ENCODE measurements around the gene GOLT1B.
A peak's percentile ranks its signal among the peaks of the same experiment; 100 is the strongest.
"Not testable (repeated sequence)": the region's sequence is repeated elsewhere in the genome, so short reads cannot be mapped to it uniquely, and the experiment has no call there.

The GOLT1B gene

GRCh38 chr12:21501258-21502163 is at the start of gene GOLT1B, which contains the start of gene RECQL:
Gene GOLT1B, plus strand, starts transcription at chr12:21501789. Its CDS starts 135 bp downstream, at chr12:21501924.
Gene RECQL, minus strand, starts transcription at chr12:21501635. Its CDS starts 2,065 bp downstream, at chr12:21499570.
- DNase-seq (ENCODE audit: low read depth), result peak; percentile 87

- no peak for DNase-seq (ENCODE audit: low read depth)
These were observed 48.2 kb upstream of the GOLT1B start for GRCh38 chr12:21453312-21453852.

GRCh38 chr12:21456291-21456780 is 45.3 kb upstream of the GOLT1B start:
- peak; percentile 31 for DNase-seq (ENCODE audit: low read depth)

- no peak for DNase-seq (ENCODE audit: low read depth)
These were observed 42.1 kb upstream of the GOLT1B start for GRCh38 chr12:21459474-21459873.

- not testable (repeated sequence) for DNase-seq (ENCODE audit: low read depth)
These were observed 34.3 kb upstream of the GOLT1B start for GRCh38 chr12:21467334-21467733.

GRCh38 chr12:21471294-21471693 is 30.3 kb upstream of the GOLT1B start:
- DNase-seq (ENCODE audit: low read depth), result no peak

GRCh38 chr12:21472197-21472823 is 29.3 kb upstream of the GOLT1B start:
- no peak for DNase-seq (ENCODE audit: low read depth)

GRCh38 chr12:21475552-21475951 is 26.0 kb upstream of the GOLT1B start:
- no peak for DNase-seq (ENCODE audit: low read depth)

GRCh38 chr12:21476949-21477348 is 24.6 kb upstream of the GOLT1B start:
- no peak for DNase-seq (ENCODE audit: low read depth)

- no peak for DNase-seq (ENCODE audit: low read depth)
These were observed 22.7 kb upstream of the GOLT1B start for GRCh38 chr12:21478756-21479455.

- no peak for DNase-seq (ENCODE audit: low read depth)
These were observed 18.1 kb upstream of the GOLT1B start for GRCh38 chr12:21483531-21483930.

GRCh38 chr12:21485998-21486397 is 15.6 kb upstream of the GOLT1B start:
- no peak for DNase-seq (ENCODE audit: low read depth)

- no peak for DNase-seq (ENCODE audit: low read depth)
These were observed 1.8 kb upstream of the GOLT1B start for GRCh38 chr12:21499765-21500164.

- DNase-seq (ENCODE audit: low read depth), result no peak
These were observed 767 bp upstream of the GOLT1B start for GRCh38 chr12:21500786-21501257.

- DNase-seq (ENCODE audit: low read depth), result peak; percentile 13
These were observed 541 bp downstream of the GOLT1B start for GRCh38 chr12:21502164-21502496.

GRCh38 chr12:21502872-21503271 is 1.3 kb downstream of the GOLT1B start:
- no peak for DNase-seq (ENCODE audit: low read depth)

GRCh38 chr12:21505888-21506287 is 4.3 kb downstream of the GOLT1B start:
- no peak for DNase-seq (ENCODE audit: low read depth)

- no peak for DNase-seq (ENCODE audit: low read depth)
These were observed 6.3 kb downstream of the GOLT1B start for GRCh38 chr12:21507849-21508248.

- DNase-seq (ENCODE audit: low read depth), result no peak
These were observed 8.2 kb downstream of the GOLT1B start for GRCh38 chr12:21509768-21510167.

- no peak for DNase-seq (ENCODE audit: low read depth)
These were observed 14.7 kb downstream of the GOLT1B start for GRCh38 chr12:21516281-21516680.

GRCh38 chr12:21518451-21518850 is 16.9 kb downstream of the GOLT1B start:
- DNase-seq (ENCODE audit: low read depth), result no peak

GRCh38 chr12:21521541-21521940 is 20.0 kb downstream of the GOLT1B start:
- no peak for DNase-seq (ENCODE audit: low read depth)
